Karpas-422 (cell line): Measurements from ENCODE around the gene SNX6. TPM values are rescaled to one million over a fixed set of nuclear protein-coding genes. Genes with fewer than 3 reads are reported as not detected.

Experiments used
- DNase-seq: peaks from one replicate; pipeline ENCODE4 v3.0.0-alpha.2; 2015
- H2AFZ ChIP-seq: fragments of 200-600 bp; sonication (generic); 2 replicates; pipeline ENCODE4 v1.6.1; 2014; ENCODE audit warnings: antibody characterized with exemption, low read length, mixed read lengths
- H3K27ac ChIP-seq: fragments of 200-600 bp; sonication (generic); 2 replicates; pipeline ENCODE4 v1.5.1; 2014; ENCODE audit warnings: mild to moderate bottlenecking, low read length, moderate library complexity
- H3K27me3 ChIP-seq: fragments of 200-600 bp; sonication (generic); 2 replicates; pipeline ENCODE4 v1.6.1; 2014; ENCODE audit warnings: low read length, mixed read lengths
- H3K36me3 ChIP-seq: fragments of 200-600 bp; sonication (generic); 2 replicates; pipeline ENCODE4 v1.6.1; 2014; ENCODE audit warnings: low read length, mixed read lengths; ENCODE audit not compliant: insufficient read depth
- H3K4me1 ChIP-seq: fragments of 200-600 bp; sonication (generic); 2 replicates; pipeline ENCODE4 v1.6.1; 2014; ENCODE audit warnings: mild to moderate bottlenecking, low read length, mixed read lengths
- H3K4me2 ChIP-seq: fragments of 200-600 bp; sonication (generic); 2 replicates; pipeline ENCODE4 v1.6.1; 2014; ENCODE audit warnings: low read length, low read depth, mild to moderate bottlenecking; ENCODE audit not compliant: poor library complexity, severe bottlenecking
- H3K4me3 ChIP-seq: fragments of 200-600 bp; sonication (generic); 2 replicates; pipeline ENCODE4 v1.5.1; 2014; ENCODE audit warnings: mild to moderate bottlenecking, antibody characterized with exemption, low read length, mixed read lengths
- H3K79me2 ChIP-seq: fragments of 200-600 bp; sonication (generic); 2 replicates; pipeline ENCODE4 v1.6.1; 2014; ENCODE audit warnings: mild to moderate bottlenecking, low read length, mixed read lengths
- H3K9ac ChIP-seq: fragments of 200-600 bp; sonication (generic); 2 replicates; pipeline ENCODE4 v1.6.0; 2014; ENCODE audit warnings: low read length
- H3K9me2 ChIP-seq: fragments of 200-600 bp; sonication (generic), shearing (Covaris generic); replicated peaks from 2 replicates; pipeline ENCODE4 v1.6.0; 2014; ENCODE audit warnings: mild to moderate bottlenecking, low read length, moderate library complexity; ENCODE audit not compliant: insufficient read depth
- H3K9me3 ChIP-seq: fragments of 300-700, 200-600 bp; sonication (generic); 2 replicates; pipeline ENCODE4 v1.6.1; 2014; ENCODE audit warnings: low read length, mixed read lengths
- H4K20me1 ChIP-seq: fragments of 200-600 bp; sonication (generic); 2 replicates; pipeline ENCODE4 v1.6.1; 2014; ENCODE audit warnings: mild to moderate bottlenecking, antibody characterized with exemption, low read length, low read depth; ENCODE audit not compliant: insufficient read depth
- total RNA-seq: library from RNA; depleted of rRNA; stranded (reverse); fragments of >200 nt; shearing (Covaris generic); gene quantifications from 2 replicates; pipeline ENCODE4 v1.2.3, GENCODE V29; 2014; ENCODE audit warnings: low replicate concordance

Gene SNX6
- total RNA-seq, 1 experiment from 2014 or later = 120 TPM

DNA sequence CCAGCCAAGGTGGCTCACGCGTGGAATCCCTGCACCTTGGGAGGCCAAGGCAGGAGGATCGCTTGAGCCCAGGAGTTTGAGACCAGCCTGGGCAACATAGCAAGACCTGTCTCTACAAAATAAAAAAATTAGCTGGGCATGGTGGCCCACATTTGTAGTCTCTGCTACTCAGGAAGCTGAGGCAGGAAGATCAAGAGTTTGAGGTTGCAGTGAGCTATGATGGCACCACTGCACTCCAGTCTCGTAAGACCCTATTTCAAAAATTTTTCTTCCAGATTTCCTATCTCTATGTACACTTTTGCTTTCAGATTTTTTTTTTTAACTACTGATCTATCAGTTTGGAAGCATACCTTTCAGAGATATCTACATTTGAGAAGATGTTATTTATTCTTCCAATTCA lies 15.3 kb downstream of the SNX6 start:
- H3K4me2 ChIP-seq = no peak overlapping the region
- no peak overlapping the region for H3K9ac ChIP-seq
- H3K79me2 ChIP-seq = peaks cover 38% of the 10 kb centered on the region
- no peak overlapping the region for H3K27ac ChIP-seq
- H3K4me3 ChIP-seq = no peak overlapping the region
- H3K27me3 ChIP-seq = no peaks in the 10 kb centered on the region
- H4K20me1 ChIP-seq = 0 out of 2 replicates have a peak, but pooled peaks cover 6% of the 10 kb centered on the region
- no peak overlapping the region for H2AFZ ChIP-seq
- H3K4me1 ChIP-seq = no peaks in the 10 kb centered on the region
- H3K9me3 ChIP-seq = no peaks in the 10 kb centered on the region
- H3K9me2 ChIP-seq = no peaks in the 10 kb centered on the region
- no peak for DNase-seq
- peaks cover 15% of the 10 kb centered on the region; the same call in 1 of the 2 replicates for H3K36me3 ChIP-seq

- Histone ChIP-seq H4K20me1 (no peaks in the 10 kb centered on the region), H3K4me1 (no peaks in the 10 kb centered on the region), H3K4me2 (no peak overlapping the region), H3K27ac (no peak overlapping the region), H2AFZ (no peak overlapping the region), H3K79me2 (peaks cover 9% of the 10 kb centered on the region; the same call in 1 of the 2 replicates), H3K9me2 (no peaks in the 10 kb centered on the region), H3K36me3 (peaks cover 24% of the 10 kb centered on the region), H3K4me3 (no peak overlapping the region), H3K27me3 (no peaks in the 10 kb centered on the region), H3K9me3 (no peaks in the 10 kb centered on the region), H3K9ac (no peak overlapping the region)
- no peak for DNase-seq
Measured at GRCh38 chr14:34610101-34610500, 19.8 kb downstream of the SNX6 start.

DNA sequence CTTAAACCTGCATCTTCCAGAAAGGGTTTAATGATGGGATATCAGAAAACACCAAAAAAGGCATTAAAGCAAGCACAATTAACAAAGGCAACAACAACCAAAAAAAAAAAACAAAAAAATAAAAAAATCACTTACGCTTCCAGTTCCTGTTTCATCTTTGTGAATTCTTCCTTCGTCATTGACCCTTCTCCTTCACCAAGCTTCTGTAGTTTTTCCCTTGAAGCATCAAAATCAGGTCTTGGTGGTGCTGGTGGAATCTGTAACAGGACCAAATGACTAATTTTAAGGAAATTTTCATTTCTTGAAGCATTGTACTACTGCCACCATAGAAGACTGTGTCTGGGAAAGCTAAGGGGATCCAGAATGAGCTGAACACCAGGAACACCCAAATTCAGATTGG lies 24.5 kb downstream of the SNX6 start:
- Histone ChIP-seq H3K4me1 (no peaks in the 10 kb centered on the region), H3K9ac (no peak overlapping the region), H2AFZ (no peak overlapping the region), H3K27me3 (no peaks in the 10 kb centered on the region), H3K4me3 (no peak overlapping the region), H4K20me1 (no peaks in the 10 kb centered on the region; the same call in 1 of the 2 replicates), H3K36me3 (peaks cover 55% of the 10 kb centered on the region), H3K4me2 (no peak overlapping the region), H3K9me3 (no peaks in the 10 kb centered on the region), H3K79me2 (peaks cover 9% of the 10 kb centered on the region; the same call in 1 of the 2 replicates), H3K27ac (no peak overlapping the region), H3K9me2 (no peaks in the 10 kb centered on the region)
- DNase-seq = no peak

DNA sequence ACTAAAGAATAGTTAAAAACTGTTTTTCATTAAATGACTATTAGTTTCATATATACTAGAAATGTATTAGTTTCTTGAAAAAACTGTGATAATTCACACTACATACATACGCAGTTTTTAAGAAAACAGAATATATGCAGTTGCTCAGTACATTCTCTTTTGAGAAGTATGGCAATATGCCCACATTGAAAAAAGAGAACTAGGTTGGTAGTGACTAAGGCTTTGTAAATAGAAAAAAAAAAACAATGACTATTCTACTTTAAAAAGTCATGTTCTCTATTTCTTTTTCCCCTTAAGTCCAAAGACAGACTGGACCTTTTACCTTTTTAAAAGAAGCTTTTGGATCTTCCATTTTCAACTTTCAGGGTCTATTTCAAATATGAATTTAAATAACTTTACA lies 25.0 kb downstream of the SNX6 start:
- no peak overlapping the region for H3K9ac ChIP-seq
- H2AFZ ChIP-seq = no peak overlapping the region
- peaks cover 57% of the 10 kb centered on the region for H3K36me3 ChIP-seq

GRCh38 chr14:34596891-34597290 lies 33.1 kb downstream of the SNX6 start:
- Histone ChIP-seq H3K4me3 (no peak overlapping the region), H3K4me1 (no peaks in the 10 kb centered on the region), H4K20me1 (no peaks in the 10 kb centered on the region), H3K79me2 (peaks cover 4% of the 10 kb centered on the region; the same call in 1 of the 2 replicates), H3K27me3 (no peaks in the 10 kb centered on the region), H3K36me3 (peaks cover 46% of the 10 kb centered on the region; the same call in 1 of the 2 replicates), H3K4me2 (no peak overlapping the region), H2AFZ (no peak overlapping the region), H3K9me3 (no peaks in the 10 kb centered on the region), H3K9me2 (no peaks in the 10 kb centered on the region), H3K27ac (no peak overlapping the region), H3K9ac (no peak overlapping the region)
- DNase-seq = no peak

More for the DNA sequence above, 25.0 kb downstream of the SNX6 start:
- Histone ChIP-seq H3K4me2 (no peak overlapping the region), H3K9me3 (no peaks in the 10 kb centered on the region), H3K4me1 (no peaks in the 10 kb centered on the region), H3K9me2 (no peaks in the 10 kb centered on the region), H3K27me3 (no peaks in the 10 kb centered on the region), H3K27ac (no peak overlapping the region), H4K20me1 (no peaks in the 10 kb centered on the region; the same call in 1 of the 2 replicates), H3K4me3 (no peak overlapping the region), H3K79me2 (peaks cover 9% of the 10 kb centered on the region; the same call in 1 of the 2 replicates)
- DNase-seq = no peak

- no peaks in the 10 kb centered on the region for H4K20me1 ChIP-seq
- peaks cover 18% of the 10 kb centered on the region for H3K79me2 ChIP-seq
- peaks cover 51% of the 10 kb centered on the region; the same call in 1 of the 2 replicates for H3K36me3 ChIP-seq
Measured at GRCh38 chr14:34593740-34594375, 36.1 kb downstream of the SNX6 start.

GRCh38 chr14:34592623-34593022 lies 37.3 kb downstream of the SNX6 start:
- H2AFZ ChIP-seq = no peak overlapping the region
- no peak overlapping the region for H3K27ac ChIP-seq
- H3K27me3 ChIP-seq = no peaks in the 10 kb centered on the region
- peaks cover 22% of the 10 kb centered on the region for H3K79me2 ChIP-seq
- no peak for DNase-seq
- peaks cover 42% of the 10 kb centered on the region; the same call in 1 of the 2 replicates for H3K36me3 ChIP-seq
- no peaks in the 10 kb centered on the region for H3K9me2 ChIP-seq
- no peak overlapping the region for H3K4me3 ChIP-seq
- H3K9me3 ChIP-seq = no peaks in the 10 kb centered on the region
- no peaks in the 10 kb centered on the region for H3K4me1 ChIP-seq
- no peaks in the 10 kb centered on the region for H4K20me1 ChIP-seq
- H3K4me2 ChIP-seq = no peak overlapping the region
- no peak overlapping the region for H3K9ac ChIP-seq

More at GRCh38 chr14:34593740-34594375, 36.1 kb downstream of the SNX6 start:
- no peak overlapping the region for H3K9ac ChIP-seq
- no peak overlapping the region for H2AFZ ChIP-seq
- H3K4me2 ChIP-seq = no peak overlapping the region
- H3K9me2 ChIP-seq = no peaks in the 10 kb centered on the region
- H3K4me3 ChIP-seq = no peak overlapping the region
- DNase-seq = no peak
- H3K27me3 ChIP-seq = no peaks in the 10 kb centered on the region
- H3K27ac ChIP-seq = no peak overlapping the region
- H3K4me1 ChIP-seq = no peaks in the 10 kb centered on the region
- H3K9me3 ChIP-seq = no peaks in the 10 kb centered on the region

DNA sequence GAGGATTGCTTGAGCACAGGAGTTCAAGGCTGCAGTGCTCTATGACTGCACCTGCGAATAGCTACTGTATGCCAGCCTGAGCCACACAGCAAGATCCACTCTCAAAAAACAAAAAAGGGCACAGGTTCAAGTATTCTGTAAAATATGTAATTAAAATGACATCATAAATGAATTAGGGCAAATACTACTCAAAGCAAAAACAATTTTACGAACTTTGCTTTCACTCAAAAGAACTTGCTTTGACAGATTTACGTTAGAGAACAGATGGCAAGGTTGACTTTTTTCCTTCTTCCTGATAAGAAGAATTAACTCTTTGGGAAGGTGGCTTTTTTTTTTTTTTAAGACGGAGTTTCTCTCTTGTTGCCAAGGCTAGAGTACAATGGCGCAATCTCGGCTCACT lies 46.4 kb downstream of the SNX6 start:
- Histone ChIP-seq H3K9me3 (no peaks in the 10 kb centered on the region), H3K4me3 (no peak overlapping the region), H3K4me1 (no peaks in the 10 kb centered on the region), H3K9ac (no peak overlapping the region), H3K4me2 (no peak overlapping the region), H3K79me2 (0 out of 2 replicates have a peak, but pooled peaks cover 7% of the 10 kb centered on the region), H3K36me3 (peaks cover 46% of the 10 kb centered on the region), H2AFZ (no peak overlapping the region), H3K9me2 (no peaks in the 10 kb centered on the region), H4K20me1 (no peaks in the 10 kb centered on the region), H3K27ac (no peak overlapping the region), H3K27me3 (no peaks in the 10 kb centered on the region)
- DNase-seq = no peak
